Ovary (tissue), 3 donors: ENCODE data around the gene DHCR24.

ENCODE experiments used
- EP300 ChIP-seq: sonication (generic); formaldehyde crosslinking; IDR thresholded peaks from one replicate; pipeline ENCODE4 v1.6.1; 2017; ENCODE audit warnings: antibody characterized with exemption
- POLR2A ChIP-seq: fragments of 450-650 bp; IDR thresholded peaks from one replicate; pipeline ENCODE4 v1.6.1; 2017; ENCODE audit warnings: antibody characterized with exemption, mild to moderate bottlenecking, moderate library complexity
- TF ChIP-seq, protein P1 (sequence below), 3 donors: fragments of 450-650 bp in 2 of 3; fragments of 200-600 bp in 1 of 3; IDR thresholded peaks; one replicate each; pipeline versions ENCODE4 v1.5.1 to v1.8.0; 2016 to 2022; ENCODE audit warnings: antibody characterized with exemption in 3 of 3, mild to moderate bottlenecking in 1 of 3
- donor health status: DM: no; HTN: no; CAD: no.

DNA sequence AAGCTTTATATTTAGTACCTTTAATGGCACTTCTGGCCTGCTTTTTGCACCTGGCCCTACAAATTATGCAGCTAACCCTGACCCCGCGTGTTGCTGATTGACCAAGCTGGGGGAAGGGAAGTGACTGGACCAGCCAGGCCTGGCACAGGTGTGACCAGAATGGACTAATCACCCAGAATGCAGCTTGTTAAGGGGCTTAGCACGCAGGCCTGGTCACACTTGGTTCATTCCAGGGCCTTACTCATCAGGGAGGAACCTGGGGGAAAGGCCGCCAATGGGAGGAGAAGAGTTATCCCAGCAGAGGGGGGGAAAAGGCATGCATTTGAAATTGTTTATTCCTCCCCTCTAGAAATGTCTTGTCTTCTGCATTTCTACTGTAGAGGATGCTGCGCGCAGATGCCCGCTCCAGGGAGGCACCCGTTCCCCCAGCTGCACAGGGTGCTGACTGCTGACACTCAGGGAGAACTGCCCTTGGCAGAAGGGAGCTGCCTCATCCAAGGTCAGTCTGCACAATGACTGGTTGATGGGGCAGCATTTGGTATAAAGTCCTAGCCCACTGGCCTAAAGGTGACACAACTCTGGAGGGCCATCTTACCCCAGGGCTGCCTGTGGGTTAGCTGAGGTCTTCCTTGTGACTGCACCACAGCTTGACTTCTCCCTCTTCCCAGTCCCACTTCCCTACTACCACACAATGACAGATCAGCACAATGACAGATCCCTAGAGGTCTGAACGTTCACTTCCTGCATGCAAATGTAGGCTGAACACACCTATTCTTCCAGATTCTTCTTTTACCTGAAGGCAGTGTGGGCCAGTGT is 29.0 kb downstream of the DHCR24 start:
- TF ChIP-seq, protein P1, sequence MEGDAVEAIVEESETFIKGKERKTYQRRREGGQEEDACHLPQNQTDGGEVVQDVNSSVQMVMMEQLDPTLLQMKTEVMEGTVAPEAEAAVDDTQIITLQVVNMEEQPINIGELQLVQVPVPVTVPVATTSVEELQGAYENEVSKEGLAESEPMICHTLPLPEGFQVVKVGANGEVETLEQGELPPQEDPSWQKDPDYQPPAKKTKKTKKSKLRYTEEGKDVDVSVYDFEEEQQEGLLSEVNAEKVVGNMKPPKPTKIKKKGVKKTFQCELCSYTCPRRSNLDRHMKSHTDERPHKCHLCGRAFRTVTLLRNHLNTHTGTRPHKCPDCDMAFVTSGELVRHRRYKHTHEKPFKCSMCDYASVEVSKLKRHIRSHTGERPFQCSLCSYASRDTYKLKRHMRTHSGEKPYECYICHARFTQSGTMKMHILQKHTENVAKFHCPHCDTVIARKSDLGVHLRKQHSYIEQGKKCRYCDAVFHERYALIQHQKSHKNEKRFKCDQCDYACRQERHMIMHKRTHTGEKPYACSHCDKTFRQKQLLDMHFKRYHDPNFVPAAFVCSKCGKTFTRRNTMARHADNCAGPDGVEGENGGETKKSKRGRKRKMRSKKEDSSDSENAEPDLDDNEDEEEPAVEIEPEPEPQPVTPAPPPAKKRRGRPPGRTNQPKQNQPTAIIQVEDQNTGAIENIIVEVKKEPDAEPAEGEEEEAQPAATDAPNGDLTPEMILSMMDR (IDR thresholded peaks at IDR 0.05) = no peak
- TF ChIP-seq POLR2A = no peak
- no peak for TF ChIP-seq EP300
